KG1 (cell line): ENCODE results near the gene PTPRM.

Experiments used
- DNase-seq: peaks from one replicate; lab custom pipeline; 2025; lab: John Stamatoyannopoulos, UW

Gene PTPRM

GRCh38 chr18:8238507-8238906, 671.4 kb downstream of the PTPRM start:
- DNase-seq: no peak

- DNase-seq: no peak
These were observed 674.6 kb downstream of the PTPRM start for GRCh38 chr18:8241731-8242130.

GRCh38 chr18:8242151-8242696, 675.1 kb downstream of the PTPRM start:
- DNase-seq: no peak

- no peak for DNase-seq
These were observed 680.6 kb downstream of the PTPRM start for GRCh38 chr18:8247700-8248099.

- no peak for DNase-seq
These were observed 681.5 kb downstream of the PTPRM start for GRCh38 chr18:8248576-8248975.

GRCh38 chr18:8249811-8250210, 682.7 kb downstream of the PTPRM start:
- DNase-seq: no peak

- DNase-seq: no peak
These were observed 685.3 kb downstream of the PTPRM start for GRCh38 chr18:8252371-8252770.

GRCh38 chr18:8253944-8254343, 686.8 kb downstream of the PTPRM start:
- no peak for DNase-seq

- no peak for DNase-seq
These were observed 687.5 kb downstream of the PTPRM start for GRCh38 chr18:8254654-8255053.

- DNase-seq: no peak
These were observed 690.8 kb downstream of the PTPRM start for GRCh38 chr18:8257851-8258434.

- DNase-seq: no peak
These were observed 693.2 kb downstream of the PTPRM start for GRCh38 chr18:8260319-8260718.

GRCh38 chr18:8260827-8261226, 693.7 kb downstream of the PTPRM start:
- no peak for DNase-seq

GRCh38 chr18:8261651-8262091, 694.6 kb downstream of the PTPRM start:
- no peak for DNase-seq

- DNase-seq: no peak
These were observed 695.1 kb downstream of the PTPRM start for GRCh38 chr18:8262221-8262620.

- DNase-seq: no peak
These were observed 697.0 kb downstream of the PTPRM start for GRCh38 chr18:8264116-8264515.

GRCh38 chr18:8264861-8265411, 697.8 kb downstream of the PTPRM start:
- no peak for DNase-seq

GRCh38 chr18:8272254-8272653, 705.1 kb downstream of the PTPRM start:
- DNase-seq: no peak

GRCh38 chr18:8274370-8274769, 707.3 kb downstream of the PTPRM start:
- no peak for DNase-seq

- no peak for DNase-seq
These were observed 709.3 kb downstream of the PTPRM start for GRCh38 chr18:8276406-8276805.

GRCh38 chr18:8277270-8277669, 710.2 kb downstream of the PTPRM start:
- DNase-seq: no peak

GRCh38 chr18:8279346-8279745, 712.2 kb downstream of the PTPRM start:
- no peak for DNase-seq

- no peak for DNase-seq
These were observed 712.7 kb downstream of the PTPRM start for GRCh38 chr18:8279781-8280330.

GRCh38 chr18:8283891-8284585, 716.9 kb downstream of the PTPRM start:
- no peak for DNase-seq
